ENCODE data around the gene PBX2.

Gene PBX2

GRCh38 chr6:32173051-32173727 is 16.8 kb downstream of the PBX2 start:
- no peak for DNase-seq (ENCODE audit: low read depth in 3 of 3)

GRCh38 chr6:32171234-32171633 is 18.8 kb downstream of the PBX2 start:
- no peak for DNase-seq (ENCODE audit: low read depth in 3 of 3)

- DNase-seq (ENCODE audit: low read depth in 3 of 3), result no peak
Observed at GRCh38 chr6:32170294-32170693, 19.7 kb downstream of the PBX2 start.

- DNase-seq (ENCODE audit: low read depth in 3 of 3), result no peak
Observed at GRCh38 chr6:32168807-32169591, 21.0 kb downstream of the PBX2 start.

- DNase-seq (ENCODE audit: low read depth in 3 of 3), result no peak
Observed at GRCh38 chr6:32168350-32168749, 21.7 kb downstream of the PBX2 start.

- DNase-seq (ENCODE audit: low read depth in 3 of 3), result no peak
Observed at GRCh38 chr6:32167761-32168262, 22.2 kb downstream of the PBX2 start.

- no peak for DNase-seq (ENCODE audit: low read depth in 3 of 3)
Observed at GRCh38 chr6:32167154-32167760, 22.7 kb downstream of the PBX2 start.

GRCh38 chr6:32166411-32167061 is 23.5 kb downstream of the PBX2 start:
- no peak for DNase-seq (ENCODE audit: low read depth in 3 of 3)

GRCh38 chr6:32164295-32164694 is 25.7 kb downstream of the PBX2 start, which contains the start of gene EGFL8:
Gene EGFL8, plus strand, starts transcription at chr6:32164595. Its CDS starts 1,571 bp downstream, at chr6:32166166.
- DNase-seq (ENCODE audit: low read depth in 3 of 3), result no peak

- DNase-seq (ENCODE audit: low read depth in 3 of 3), result no peak
Observed at GRCh38 chr6:32163559-32164258, 26.3 kb downstream of the PBX2 start.

GRCh38 chr6:32158052-32158451 is 31.9 kb downstream of the PBX2 start:
- no peak for DNase-seq (ENCODE audit: low read depth in 3 of 3)

GRCh38 chr6:32156891-32157290 is 33.1 kb downstream of the PBX2 start:
- no peak for DNase-seq (ENCODE audit: low read depth in 3 of 3)

GRCh38 chr6:32154514-32155161 is 35.4 kb downstream of the PBX2 start:
- DNase-seq (ENCODE audit: low read depth in 3 of 3), result peak in 1 of 3 experiments; percentile 32

- DNase-seq (ENCODE audit: low read depth in 3 of 3), result peak in 2 of 3 experiments; percentile 35 to 46
Observed at GRCh38 chr6:32153564-32154513, 36.2 kb downstream of the PBX2 start, which contains the start of gene PPT2. Gene PPT2, plus strand, starts transcription at chr6:32154141. Its CDS starts 454 bp downstream, at chr6:32154595.

- no peak for DNase-seq (ENCODE audit: low read depth in 3 of 3)
Observed at GRCh38 chr6:32152769-32153563, 37.0 kb downstream of the PBX2 start.

- no peak for DNase-seq (ENCODE audit: low read depth in 3 of 3)
Observed at GRCh38 chr6:32151863-32152768, 37.9 kb downstream of the PBX2 start, which contains the start of gene PRRT1. Gene PRRT1, minus strand, starts transcription at chr6:32151939. Its CDS starts 112 bp downstream, at chr6:32151827.

- DNase-seq (ENCODE audit: low read depth in 3 of 3), result no peak
Observed at GRCh38 chr6:32151181-32151862, 38.7 kb downstream of the PBX2 start.
